ENCODE measurements around the gene CEACAM5.

The CEACAM5 gene

GRCh38 chr19:41688687-41689086 is 19.7 kb upstream of the CEACAM5 start (continued):
- no peak for TF ChIP-seq ZNF138 (tag by site-specific recombination; IDR thresholded peaks at IDR 0.05; ENCODE audit: borderline replicate concordance)

- TF ChIP-seq ZBTB17 (tag by site-specific recombination; IDR thresholded peaks at IDR 0.05) (no peak), SETDB1 (IDR thresholded peaks at IDR 0.05; ENCODE audit: insufficient read length, low read length) (no peak), ZNF138 (tag by site-specific recombination; IDR thresholded peaks at IDR 0.05; ENCODE audit: borderline replicate concordance) (no peak), ZNF791 (tag by site-specific recombination; IDR thresholded peaks at IDR 0.05) (no peak), PRDM2 (tag by site-specific recombination; IDR thresholded peaks at IDR 0.05; ENCODE audit: borderline replicate concordance) (no peak), HOXD13 (CRISPR knock-in tag; IDR thresholded peaks at IDR 0.05; ENCODE audit: borderline replicate concordance) (no peak)
- H3K36me3 ChIP-seq (ENCODE audit: control insufficient read depth in 2 of 2, insufficient read depth in 1 of 2, low read length in 2 of 2) = no peaks in the 10 kb centered on the region
- no peaks in the 10 kb centered on the region for H3K4me1 ChIP-seq (ENCODE audit: control insufficient read depth, insufficient read depth, low read length)
- H3K9me3 ChIP-seq (ENCODE audit: control insufficient read depth, insufficient read depth, low read depth, low read length) = no peaks in the 10 kb centered on the region
- POLR2A ChIA-PET = no interaction called here
- no peak overlapping the region for H3K4me3 ChIP-seq (ENCODE audit: low read depth, low read length)
- H3K27ac ChIP-seq (ENCODE audit: extremely low read depth, low read depth, low read length) = no peak overlapping the region
- CTCF ChIA-PET = interaction anchor here (0.5 to 6.7 kb wide), 22 partner anchors 8 to 1806 kb away, joined by 3 to 96 read pairs (median 10); partner anchors contain the start of gene CEACAM5
These were observed 18.2 kb upstream of the CEACAM5 start for GRCh38 chr19:41689993-41690800.

GRCh38 chr19:41690801-41691065 is 17.7 kb upstream of the CEACAM5 start:
- TF ChIP-seq ZNF133 (tag by site-specific recombination; IDR thresholded peaks at IDR 0.05) (no peak), KLF1 (tag by site-specific recombination; IDR thresholded peaks at IDR 0.05) (no peak), ZNF677 (tag by site-specific recombination; IDR thresholded peaks at IDR 0.05) (no peak), ZBTB17 (tag by site-specific recombination; IDR thresholded peaks at IDR 0.05) (no peak)
- CTCF ChIA-PET = interaction anchor here (0.6 to 6.7 kb wide), 44 partner anchors 8 to 1664 kb away, joined by 3 to 96 read pairs (median 4); partner anchors contain the start of gene CEACAM5
- Histone ChIP-seq H3K9me3 (ENCODE audit: control insufficient read depth, insufficient read depth, low read depth, low read length) (no peaks in the 10 kb centered on the region), H3K36me3 (ENCODE audit: control insufficient read depth in 2 of 2, insufficient read depth in 1 of 2, low read length in 2 of 2) (no peaks in the 10 kb centered on the region), H3K27ac (ENCODE audit: extremely low read depth, low read depth, low read length) (no peak overlapping the region), H3K4me3 (ENCODE audit: low read depth, low read length) (no peak overlapping the region), H3K4me1 (ENCODE audit: control insufficient read depth, insufficient read depth, low read length) (no peaks in the 10 kb centered on the region)
- POLR2A ChIA-PET = no interaction called here

GRCh38 chr19:41691268-41691970 is 17.0 kb upstream of the CEACAM5 start:
- no peaks in the 10 kb centered on the region for H3K4me1 ChIP-seq (ENCODE audit: control insufficient read depth, insufficient read depth, low read length)
- H3K4me3 ChIP-seq (ENCODE audit: low read depth, low read length) = no peak overlapping the region
- CTCF ChIA-PET = interaction anchor here (0.6 to 6.7 kb wide), 52 partner anchors 9 to 1665 kb away, joined by 3 to 96 read pairs (median 4); partner anchors contain the start of gene CEACAM5
- POLR2A ChIA-PET = no interaction called here
- no peaks in the 10 kb centered on the region for H3K36me3 ChIP-seq (ENCODE audit: control insufficient read depth in 2 of 2, insufficient read depth in 1 of 2, low read length in 2 of 2)
- H3K27ac ChIP-seq (ENCODE audit: extremely low read depth, low read depth, low read length) = no peak overlapping the region
- no peaks in the 10 kb centered on the region for H3K9me3 ChIP-seq (ENCODE audit: control insufficient read depth, insufficient read depth, low read depth, low read length)
- TF ChIP-seq ZNF280D (tag by site-specific recombination; IDR thresholded peaks at IDR 0.05) (no peak), ZBTB20 (tag by site-specific recombination; IDR thresholded peaks at IDR 0.05) (no peak), GLI2 (tag by site-specific recombination; IDR thresholded peaks at IDR 0.05; ENCODE audit: borderline replicate concordance, low read depth) (no peak), GLIS1 (tag by site-specific recombination; IDR thresholded peaks at IDR 0.05) (peak; percentile 48; the same call in 1 of the 2 replicates), ZNF174 (tag by site-specific recombination; IDR thresholded peaks at IDR 0.05) (no peak), ZNF544 (tag by site-specific recombination; IDR thresholded peaks at IDR 0.05) (no peak), ZBTB21 (tag by site-specific recombination; IDR thresholded peaks at IDR 0.05) (no peak), PATZ1 (tag by site-specific recombination; IDR thresholded peaks at IDR 0.05) (0 out of 2 replicates have a peak, but pooled peaks have one; percentile 25)

Measured in HEK293 (cell line).